ENCODE measurements around the gene C1orf232. TPM values are rescaled to one million over a fixed set of nuclear protein-coding genes. Genes with fewer than 3 reads are reported as not detected.
A peak's percentile ranks its signal among the peaks of the same experiment; 100 is the strongest.

Gene C1orf232
- total RNA-seq, 1 experiment from 2014 or later: not detected

DNA sequence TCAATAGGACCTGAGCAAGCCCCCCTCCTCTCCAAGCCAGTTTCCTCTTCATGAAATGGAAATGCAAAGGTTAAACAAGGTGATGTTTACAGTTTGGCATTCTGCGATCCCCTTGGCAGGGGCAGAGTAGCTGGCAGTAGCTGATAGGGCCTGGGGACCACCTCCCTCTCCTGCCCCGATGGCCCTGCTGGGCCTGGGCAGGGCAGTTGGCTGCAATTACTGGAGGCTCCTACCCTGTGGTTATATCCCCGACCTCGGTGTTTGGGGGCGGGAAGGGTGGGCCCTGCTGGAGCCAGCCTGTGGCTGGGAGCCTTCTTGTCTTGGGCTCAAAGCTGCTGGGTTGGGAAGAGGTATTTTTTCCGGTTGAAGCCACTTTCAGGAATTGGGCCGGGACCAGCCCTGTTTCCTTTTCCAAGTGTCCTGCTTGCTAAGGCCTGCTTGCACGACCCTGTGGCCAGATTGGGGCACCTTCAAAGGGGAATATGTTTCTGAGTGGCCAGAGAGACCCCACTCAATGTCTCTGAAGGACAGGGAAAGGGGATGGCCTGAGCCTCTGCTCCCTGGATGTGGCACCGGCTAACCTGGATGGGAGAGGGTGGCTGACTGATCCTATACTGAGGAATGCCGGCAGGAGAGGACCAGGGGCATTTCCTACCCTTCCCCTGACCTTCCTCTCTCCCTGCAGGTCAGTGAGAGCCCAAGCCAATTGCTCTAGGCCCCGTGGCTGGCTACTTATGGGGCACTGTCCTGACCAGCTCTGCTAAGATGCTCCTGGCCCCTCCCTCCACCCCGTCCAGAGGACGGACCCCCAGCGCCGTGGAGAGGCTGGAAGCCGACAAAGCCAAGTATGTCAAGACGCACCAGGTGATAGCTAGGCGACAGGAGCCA, 8.0 kb downstream of the C1orf232 start:
- in situ Hi-C loops (cut with HindIII; ENCODE audit: low pct_unique_long_range_greater_than_20kb, low sequenced_read_pairs): no loop called here
- no peak for DNase-seq (ENCODE audit: low read depth)

DNA sequence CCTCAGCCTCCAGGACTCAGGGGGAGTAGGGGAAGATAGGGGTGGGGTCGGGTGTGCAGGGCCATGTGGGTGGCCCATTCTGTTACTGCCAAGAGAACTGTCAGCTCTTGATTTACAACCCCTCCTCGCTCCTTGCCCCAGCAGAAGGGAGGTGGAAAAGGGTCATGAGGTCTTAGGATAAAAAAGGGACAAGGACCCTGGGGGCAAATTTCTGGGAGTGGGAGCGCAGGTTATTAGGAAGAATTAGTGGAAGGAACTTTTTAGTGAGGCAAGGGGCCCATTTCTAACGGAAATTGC, 9.1 kb downstream of the C1orf232 start:
- no peak for DNase-seq (ENCODE audit: low read depth)
- in situ Hi-C loops (cut with HindIII; ENCODE audit: low pct_unique_long_range_greater_than_20kb, low sequenced_read_pairs): no loop called here

DNA sequence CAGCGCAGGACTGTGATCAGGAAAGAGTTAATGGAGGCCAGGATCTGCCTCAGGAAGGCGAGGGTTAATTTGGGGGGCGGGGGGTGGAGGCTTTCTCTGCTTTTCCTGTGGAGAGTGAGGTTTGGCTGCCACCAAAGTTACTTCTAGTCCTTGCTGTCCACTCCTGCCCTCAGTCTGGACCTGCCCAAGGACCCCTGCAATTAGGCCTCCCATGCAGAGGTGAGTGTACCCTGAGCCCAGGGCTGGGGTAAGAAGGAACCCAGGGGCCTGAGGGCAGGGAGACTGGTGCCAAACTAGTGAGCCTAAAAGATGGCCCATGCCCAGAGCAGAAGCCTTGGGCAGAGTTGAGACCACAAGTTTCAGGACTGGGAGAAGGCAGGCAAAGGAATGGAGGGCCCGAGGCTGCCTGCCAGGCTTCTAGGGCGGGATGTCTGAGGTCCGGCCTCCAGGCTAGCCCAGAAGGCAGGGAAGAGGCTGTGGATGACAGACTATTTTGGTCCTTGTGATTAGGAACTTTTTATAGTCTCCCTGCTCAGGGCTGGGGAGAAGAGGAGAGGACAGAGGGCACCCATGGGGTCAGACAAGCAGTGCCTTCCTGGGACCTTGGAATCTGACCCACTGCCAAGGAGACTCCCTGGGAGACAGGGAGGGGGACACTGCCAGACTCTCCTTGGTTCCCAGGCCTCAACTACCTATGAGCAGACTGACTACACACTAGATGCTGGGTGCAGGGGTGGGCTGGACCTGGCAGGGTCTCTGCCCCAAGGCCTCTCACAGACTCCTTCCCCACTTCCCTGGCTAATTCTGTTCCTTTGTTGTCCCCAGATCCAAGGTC, 9.6 kb downstream of the C1orf232 start, which contains the start of gene FAM110D:
Gene FAM110D (plus strand): TSS at position 172 of the 835 bp plus-strand sequence. CDS start 2,213 bp downstream, outside the sequence.
- no peak for DNase-seq (ENCODE audit: low read depth)
- in situ Hi-C loops (cut with HindIII; ENCODE audit: low pct_unique_long_range_greater_than_20kb, low sequenced_read_pairs): no loop called here

DNA sequence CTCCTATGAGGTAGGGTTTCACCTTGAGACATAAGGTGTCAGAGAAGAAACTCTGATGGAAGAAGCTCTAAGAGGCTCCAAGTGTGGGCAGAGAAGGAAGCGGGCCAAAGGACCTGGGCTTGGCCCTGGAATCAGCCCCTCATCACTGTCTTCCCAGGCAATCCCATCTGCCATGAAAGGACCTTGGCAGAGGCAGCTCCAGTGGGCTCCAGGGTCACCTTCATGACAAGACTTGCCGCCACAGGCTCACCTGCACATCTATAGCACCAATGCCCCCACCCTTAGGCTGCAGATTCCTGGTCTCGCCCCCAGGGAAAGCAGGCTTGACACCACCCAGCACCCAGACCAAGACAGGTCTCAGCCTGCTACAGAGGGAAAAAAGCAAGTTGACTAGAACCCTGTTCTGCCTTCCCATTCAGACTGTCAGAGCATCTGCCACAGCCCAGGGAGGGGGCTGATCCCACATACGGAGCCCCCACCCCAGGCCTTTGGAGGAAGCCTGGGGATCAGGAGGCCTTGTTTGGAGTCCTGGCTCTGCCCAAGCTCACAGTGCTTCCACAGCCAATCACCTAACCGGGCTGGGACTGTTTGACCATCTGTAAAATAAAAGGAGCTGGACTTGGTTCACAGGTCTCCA, 10.4 kb downstream of the C1orf232 start:
- in situ Hi-C loops (cut with HindIII; ENCODE audit: low pct_unique_long_range_greater_than_20kb, low sequenced_read_pairs): no loop called here
- no peak for DNase-seq (ENCODE audit: low read depth)

DNA sequence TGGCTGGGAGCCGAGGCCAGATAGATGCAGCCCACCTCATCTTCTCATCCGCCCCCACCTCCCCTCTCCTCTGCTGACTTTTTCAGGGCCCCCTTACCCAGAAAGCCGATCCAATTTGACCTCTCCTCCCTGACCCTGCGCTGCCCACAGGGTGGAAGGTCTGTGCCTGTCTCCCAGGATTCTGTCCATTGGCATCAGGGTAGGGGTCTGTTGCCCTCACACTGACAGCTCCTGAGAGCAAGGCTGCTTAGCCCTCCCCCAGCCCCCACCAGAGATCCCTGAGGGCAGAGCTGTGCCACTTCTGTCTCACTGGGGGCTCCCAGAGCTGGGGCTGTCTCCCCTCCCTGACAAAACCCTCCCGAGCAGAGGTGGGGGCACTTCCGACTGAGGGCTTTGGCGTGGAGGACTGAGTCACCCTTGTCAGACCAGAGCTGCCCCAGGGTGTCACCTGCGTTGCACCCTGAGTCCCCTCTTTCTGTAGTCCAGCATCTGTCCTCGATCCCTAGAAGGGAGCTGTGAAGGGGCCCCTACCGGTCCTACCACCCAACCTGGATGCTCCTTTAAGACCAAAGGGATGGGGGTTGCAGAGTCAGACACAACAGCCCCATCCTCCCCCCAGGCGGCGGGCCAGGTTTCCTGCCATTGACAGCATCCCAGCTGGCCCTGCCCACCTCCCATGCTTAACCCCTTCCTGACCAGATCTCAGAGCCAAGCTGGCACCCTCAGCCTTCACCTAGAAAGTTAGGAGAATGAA, 12.3 kb downstream of the C1orf232 start:
- in situ Hi-C loops (cut with HindIII; ENCODE audit: low pct_unique_long_range_greater_than_20kb, low sequenced_read_pairs): no loop called here
- DNase-seq (ENCODE audit: low read depth): no peak

DNA sequence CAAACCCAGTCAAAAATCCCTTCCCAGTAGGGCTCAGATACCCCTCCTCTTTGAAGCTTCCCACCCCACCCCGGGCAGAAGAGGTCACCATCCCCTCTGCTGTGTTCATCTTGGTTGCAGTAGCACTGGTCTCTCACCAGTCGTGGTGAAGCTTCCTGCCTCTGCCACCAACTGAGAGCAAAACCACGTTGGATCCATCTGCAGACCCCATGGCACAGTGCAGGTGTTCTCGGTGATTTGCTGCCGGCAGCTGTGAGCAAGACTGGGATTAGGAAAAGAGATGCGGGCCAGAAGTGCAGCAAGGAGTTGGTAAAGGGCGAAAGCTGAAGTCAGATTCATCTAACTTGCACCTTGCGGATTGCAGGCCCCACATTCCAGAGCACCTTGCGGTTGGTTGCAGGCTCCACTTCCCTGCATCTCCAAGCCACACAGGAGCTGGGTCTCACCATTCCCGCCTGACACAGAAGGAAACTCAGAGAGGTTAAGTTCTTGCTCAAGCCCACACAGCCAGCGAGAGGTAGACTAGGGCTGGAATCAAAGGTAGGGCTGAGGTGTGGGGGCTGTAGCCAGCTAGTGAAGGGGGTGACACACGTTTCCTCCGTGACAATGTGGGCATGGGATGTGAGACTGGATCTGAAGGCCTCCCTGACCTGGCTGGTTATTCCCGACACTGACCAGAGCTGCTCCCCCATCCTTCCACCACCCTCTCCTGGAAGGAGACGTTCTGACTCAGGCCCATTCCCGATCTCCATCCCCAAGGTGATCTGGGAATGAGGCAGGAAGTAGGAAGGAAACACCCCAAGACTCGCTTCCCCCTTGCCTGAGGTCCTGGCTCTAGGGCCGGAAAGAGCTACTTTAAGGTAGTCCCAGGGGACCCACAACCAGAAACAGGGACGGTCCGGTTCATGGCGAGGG, 13.1 kb downstream of the C1orf232 start:
- in situ Hi-C loops (cut with HindIII; ENCODE audit: low pct_unique_long_range_greater_than_20kb, low sequenced_read_pairs): no loop called here
- no peak for DNase-seq (ENCODE audit: low read depth)

DNA sequence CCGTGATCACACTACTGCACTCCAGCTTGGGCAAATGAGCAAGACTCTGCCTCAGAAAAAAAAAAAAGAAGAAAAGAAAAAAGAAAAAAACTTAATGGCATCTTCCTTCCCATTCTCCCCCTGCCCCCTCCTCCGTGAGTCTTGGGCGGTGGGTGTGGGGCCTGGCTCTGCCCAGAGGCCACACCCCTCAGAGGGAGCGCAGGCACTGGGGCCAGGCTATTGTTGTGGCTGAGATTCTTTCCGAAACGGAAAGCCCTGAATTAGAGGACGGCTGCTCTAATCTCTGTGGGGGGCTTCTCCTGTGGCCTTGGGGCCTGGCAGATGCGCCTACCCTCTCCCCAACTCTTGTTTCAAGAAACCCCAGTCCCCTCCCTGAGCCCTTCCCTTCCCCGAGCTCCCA, 14.0 kb downstream of the C1orf232 start:
- in situ Hi-C loops (cut with HindIII; ENCODE audit: low pct_unique_long_range_greater_than_20kb, low sequenced_read_pairs): no loop called here
- DNase-seq (ENCODE audit: low read depth): no peak

DNA sequence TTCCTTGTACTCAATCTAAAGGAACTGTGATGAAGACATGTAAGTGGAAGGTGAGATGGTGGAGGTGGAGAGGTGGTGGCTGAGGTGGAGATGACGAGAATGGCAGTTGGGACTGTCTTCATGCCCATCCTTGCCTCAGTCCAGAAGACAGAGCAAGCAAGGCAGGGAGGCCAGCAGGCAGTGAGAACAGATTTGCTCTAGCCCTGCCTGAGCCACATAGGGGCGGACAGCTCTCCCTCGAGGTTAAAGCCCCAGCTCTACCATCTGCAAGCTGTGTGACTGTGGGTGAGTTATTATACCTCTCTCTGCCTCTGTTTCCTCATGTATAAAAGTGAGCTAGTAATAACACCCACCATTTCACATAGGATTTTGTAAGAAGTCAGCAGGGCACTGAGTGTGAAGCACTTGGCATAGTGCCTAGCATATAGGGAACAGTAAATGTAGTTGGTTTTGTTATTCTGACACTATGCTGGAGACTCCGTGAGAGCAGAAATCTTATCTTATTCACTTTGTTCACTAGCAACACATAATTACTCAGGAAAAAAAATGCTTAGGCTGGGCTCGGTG, 14.7 kb downstream of the C1orf232 start:
- no peak for DNase-seq (ENCODE audit: low read depth)
- in situ Hi-C loops (cut with HindIII; ENCODE audit: low pct_unique_long_range_greater_than_20kb, low sequenced_read_pairs): no loop called here

DNA sequence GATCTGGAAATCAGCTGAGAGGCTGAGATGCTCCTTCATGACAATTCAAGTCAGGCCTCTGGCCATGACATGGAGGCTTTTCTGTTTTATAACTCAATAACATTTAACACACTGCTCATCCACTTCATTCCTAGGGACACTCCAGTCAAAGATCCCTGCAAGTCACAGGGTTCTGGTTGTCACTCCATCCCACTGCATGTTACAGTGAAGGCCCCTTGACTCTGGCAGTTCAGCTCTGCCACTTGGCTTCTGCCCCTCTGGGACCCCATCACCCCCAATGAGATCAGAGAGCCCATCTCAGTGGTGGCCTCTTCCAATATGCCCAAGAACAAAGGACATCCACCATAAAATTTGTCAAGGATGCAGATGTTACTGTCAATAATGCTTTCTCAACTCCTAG, 19.9 kb downstream of the C1orf232 start:
- no peak for DNase-seq (ENCODE audit: low read depth)
- in situ Hi-C loops (cut with HindIII; ENCODE audit: low pct_unique_long_range_greater_than_20kb, low sequenced_read_pairs): no loop called here

DNA sequence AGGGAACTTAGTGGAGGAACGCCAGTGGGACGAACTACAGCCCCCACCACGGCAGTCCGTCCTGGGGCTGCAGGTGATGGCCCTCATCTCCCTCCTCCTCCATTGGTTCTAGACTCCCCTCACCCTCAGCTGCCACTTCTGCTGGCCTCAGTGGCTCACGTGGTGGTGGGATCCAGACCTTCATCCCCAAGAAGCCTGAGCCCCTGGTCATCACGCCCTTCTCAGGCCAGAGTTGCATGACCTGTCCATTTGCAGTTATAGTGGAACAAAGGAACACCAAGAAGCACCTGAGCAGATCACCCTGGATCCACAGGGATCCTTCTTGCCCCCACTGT, 22.8 kb downstream of the C1orf232 start:
- no peak for DNase-seq (ENCODE audit: low read depth)
- in situ Hi-C loops (cut with HindIII; ENCODE audit: low pct_unique_long_range_greater_than_20kb, low sequenced_read_pairs): no loop called here

DNA sequence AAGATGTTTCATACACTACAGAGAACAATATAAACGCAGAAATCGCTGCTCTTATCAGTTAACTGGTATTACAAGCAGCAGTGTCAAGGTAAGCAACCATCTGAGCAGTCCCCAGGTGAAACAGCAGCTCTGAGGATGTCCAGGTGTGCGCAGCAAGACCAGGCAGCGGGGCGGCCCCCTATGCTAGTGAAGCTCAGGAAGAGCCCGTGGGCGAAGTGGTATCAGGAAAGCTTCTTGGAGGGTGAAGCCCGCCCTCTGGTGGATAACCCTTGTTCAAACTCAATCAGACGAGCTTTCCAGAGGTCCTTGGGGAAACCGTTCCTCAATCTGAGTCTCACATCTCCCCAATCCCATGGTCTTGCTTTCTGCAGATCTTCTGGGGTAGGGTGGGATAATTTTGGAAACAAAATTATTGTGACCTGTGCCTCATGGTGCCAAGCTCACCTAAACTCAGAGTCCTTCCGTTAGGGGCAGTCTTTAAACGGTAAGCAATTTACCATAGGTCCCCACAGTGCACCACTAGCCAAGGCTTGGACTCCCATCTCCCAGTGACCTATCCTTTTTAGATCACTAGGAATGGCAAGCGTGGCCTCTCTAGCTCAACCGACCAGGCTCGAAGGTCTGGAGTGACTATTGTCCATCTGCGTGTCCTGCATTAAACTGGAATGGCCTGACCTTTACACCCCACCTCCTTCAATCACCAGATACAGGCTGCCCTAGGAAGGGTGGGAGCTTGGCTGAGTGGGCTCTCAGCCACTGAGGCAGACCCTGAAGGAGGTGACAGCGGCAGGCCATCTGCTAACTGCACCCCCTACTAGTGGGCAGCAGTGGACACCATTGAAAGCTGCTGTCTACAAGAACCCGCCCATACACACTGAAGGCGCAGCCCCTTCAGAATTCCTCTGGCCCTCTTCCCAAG, 23.5 kb downstream of the C1orf232 start:
- peak; percentile 62 for DNase-seq (ENCODE audit: low read depth)
- in situ Hi-C loops (cut with HindIII; ENCODE audit: low pct_unique_long_range_greater_than_20kb, low sequenced_read_pairs): no loop called here

DNA sequence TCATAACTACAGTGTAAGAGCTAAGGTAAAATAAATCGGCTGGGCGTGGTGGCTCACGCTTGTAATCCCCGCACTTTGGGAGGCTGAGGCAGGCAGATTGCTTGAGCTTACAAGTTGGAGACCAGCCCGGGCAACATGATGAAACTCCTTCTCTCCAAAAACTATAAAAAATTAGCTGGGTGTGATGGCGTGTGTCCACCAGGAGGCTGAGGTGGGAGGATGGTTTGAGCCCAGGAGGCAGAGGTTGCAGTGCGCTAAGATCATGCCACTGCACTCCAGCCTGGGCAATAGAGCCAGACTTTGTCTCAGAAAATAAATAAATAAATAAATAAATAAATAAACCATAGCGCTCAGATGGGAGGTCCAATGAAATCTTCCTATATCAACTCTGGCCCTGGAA, 26.6 kb downstream of the C1orf232 start:
- no peak for DNase-seq (ENCODE audit: low read depth)
- in situ Hi-C loops (cut with HindIII; ENCODE audit: low pct_unique_long_range_greater_than_20kb, low sequenced_read_pairs): no loop called here

DNA sequence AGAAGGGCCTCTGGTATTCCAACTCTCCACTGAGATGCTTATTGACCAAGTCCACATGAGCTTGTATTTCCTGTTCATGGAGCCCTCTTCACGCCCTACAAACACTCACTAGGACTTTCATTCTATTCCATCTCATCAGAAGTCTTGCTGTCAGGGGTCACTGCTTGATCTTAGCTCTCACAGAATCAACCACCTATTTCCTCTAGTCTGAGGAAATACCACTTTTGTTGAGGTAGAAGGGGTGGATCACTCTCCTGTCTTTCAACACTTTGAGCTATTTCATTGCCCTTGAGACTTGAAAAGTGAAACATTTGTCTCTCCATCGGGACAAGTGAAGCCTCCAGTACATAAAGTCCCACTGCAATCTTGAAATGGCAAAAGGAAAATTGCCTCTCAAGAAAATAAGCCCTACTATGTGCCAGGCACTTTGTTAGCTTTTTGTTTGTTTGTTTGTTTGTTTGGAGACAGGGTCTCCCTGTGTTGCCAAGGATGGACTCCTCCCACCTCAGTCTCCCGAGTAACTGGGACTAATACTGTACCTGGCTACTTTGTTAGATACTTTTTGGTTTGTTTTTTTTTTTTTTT, 29.7 kb downstream of the C1orf232 start:
- in situ Hi-C loops (cut with HindIII; ENCODE audit: low pct_unique_long_range_greater_than_20kb, low sequenced_read_pairs): no loop called here
- no peak for DNase-seq (ENCODE audit: low read depth)

DNA sequence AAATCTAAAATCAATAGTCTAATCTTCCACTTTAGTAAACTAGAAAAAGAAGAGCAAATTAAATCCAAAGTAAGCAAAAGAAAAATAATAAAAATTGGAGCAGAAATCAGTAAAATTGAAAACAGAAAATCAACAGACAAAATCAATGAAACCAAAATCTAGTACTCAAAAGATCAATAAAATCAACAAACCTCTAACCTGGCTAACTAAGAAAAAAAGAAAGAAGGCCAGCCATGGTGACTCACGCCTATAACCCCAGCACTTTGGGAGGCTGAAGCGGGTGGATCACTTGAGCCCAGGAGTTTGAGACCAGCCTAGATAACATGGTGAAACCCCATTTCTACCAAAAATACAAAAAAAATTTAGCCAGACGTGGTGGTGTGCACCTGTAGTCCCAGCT, 34.3 kb downstream of the C1orf232 start:
- DNase-seq (ENCODE audit: low read depth): no peak
- in situ Hi-C loops (cut with HindIII; ENCODE audit: low pct_unique_long_range_greater_than_20kb, low sequenced_read_pairs): no loop called here

DNA sequence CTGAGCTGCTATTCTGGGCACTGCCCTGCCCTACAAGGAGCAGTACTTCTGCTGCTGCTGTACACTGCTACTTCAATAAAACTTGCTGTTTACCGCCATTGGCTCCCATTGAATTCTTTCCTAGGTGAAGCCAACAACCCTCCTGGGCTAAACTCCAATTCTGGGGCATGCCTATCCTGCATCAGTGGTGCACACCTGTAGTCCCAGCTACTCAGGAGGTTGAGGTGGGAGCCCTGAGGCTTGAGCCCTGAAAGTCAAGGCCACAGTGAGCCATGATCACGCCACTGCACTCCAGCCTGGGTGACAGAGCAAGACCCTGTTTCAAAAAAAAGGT, 36.0 kb downstream of the C1orf232 start:
- in situ Hi-C loops (cut with HindIII; ENCODE audit: low pct_unique_long_range_greater_than_20kb, low sequenced_read_pairs): no loop called here
- no peak for DNase-seq (ENCODE audit: low read depth)

DNA sequence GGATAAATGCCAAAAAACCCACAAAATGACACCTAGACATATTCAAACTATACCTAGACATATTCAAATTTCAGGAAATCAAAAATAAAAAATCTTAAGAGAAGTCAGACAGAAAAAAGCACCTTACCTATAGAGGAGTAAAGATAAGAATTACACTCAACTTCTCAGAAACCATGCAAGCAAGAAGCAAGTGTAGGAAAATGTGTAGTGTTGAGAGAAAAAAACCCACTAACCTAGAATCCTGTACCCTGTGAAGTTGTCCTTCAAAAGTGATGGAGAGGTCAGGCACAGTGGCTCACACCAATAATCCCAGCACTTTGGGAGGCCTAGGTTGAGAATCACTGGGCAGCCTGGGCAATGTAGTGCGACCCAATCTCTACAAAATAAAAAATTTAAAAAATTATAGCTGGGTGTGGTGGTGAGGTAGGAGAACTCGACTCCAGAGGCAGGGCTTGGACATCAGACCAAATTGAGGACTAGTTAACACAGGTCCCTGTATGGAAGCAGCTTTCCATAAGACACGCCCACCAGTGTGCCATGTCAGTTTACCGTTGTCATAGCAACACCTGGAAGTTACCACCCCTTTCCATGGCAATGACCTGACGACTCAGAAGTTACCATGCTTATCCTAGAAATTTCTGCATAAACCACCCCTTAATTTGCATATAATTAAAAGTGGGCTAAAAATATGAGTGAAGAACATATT, 36.5 kb downstream of the C1orf232 start:
- no peak for DNase-seq (ENCODE audit: low read depth)
- in situ Hi-C loops (cut with HindIII; ENCODE audit: low pct_unique_long_range_greater_than_20kb, low sequenced_read_pairs): no loop called here
